SIG-M5 treated with dmso at 0.1 percent for 504 hours (cell line): ENCODE results near the gene TRPC5OS.
A peak's percentile ranks its signal among the peaks of the same experiment; 100 is the strongest.

ENCODE experiments used
- DNase-seq: peaks from one replicate; lab custom pipeline; 2025; ENCODE audit not compliant: unreplicated experiment; lab: John Stamatoyannopoulos, UW

TRPC5OS gene

GRCh38 chrX:111892375-111892774, 16.4 kb downstream of the TRPC5OS start:
- DNase-seq = no peak

DNA sequence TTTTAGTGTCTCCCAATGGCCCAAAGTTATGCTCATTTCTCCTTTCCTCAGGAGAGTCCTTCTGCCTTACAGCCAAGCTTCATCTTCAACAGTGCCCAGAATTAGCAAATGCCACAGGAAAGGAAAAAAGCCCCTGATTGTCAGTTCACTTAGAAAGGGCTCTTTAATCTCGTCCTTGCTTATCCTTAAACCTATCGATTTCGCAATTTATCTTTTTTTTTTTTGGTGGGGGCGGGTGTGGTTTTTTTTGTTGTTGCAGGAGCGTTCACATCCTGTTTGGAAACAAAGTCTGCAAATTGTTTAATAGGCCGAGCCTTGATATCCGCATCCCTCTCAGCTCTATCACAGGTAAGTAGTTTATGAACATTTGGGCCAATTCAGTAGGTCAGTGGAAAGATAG, 20.2 kb downstream of the TRPC5OS start:
- no peak for DNase-seq

DNA sequence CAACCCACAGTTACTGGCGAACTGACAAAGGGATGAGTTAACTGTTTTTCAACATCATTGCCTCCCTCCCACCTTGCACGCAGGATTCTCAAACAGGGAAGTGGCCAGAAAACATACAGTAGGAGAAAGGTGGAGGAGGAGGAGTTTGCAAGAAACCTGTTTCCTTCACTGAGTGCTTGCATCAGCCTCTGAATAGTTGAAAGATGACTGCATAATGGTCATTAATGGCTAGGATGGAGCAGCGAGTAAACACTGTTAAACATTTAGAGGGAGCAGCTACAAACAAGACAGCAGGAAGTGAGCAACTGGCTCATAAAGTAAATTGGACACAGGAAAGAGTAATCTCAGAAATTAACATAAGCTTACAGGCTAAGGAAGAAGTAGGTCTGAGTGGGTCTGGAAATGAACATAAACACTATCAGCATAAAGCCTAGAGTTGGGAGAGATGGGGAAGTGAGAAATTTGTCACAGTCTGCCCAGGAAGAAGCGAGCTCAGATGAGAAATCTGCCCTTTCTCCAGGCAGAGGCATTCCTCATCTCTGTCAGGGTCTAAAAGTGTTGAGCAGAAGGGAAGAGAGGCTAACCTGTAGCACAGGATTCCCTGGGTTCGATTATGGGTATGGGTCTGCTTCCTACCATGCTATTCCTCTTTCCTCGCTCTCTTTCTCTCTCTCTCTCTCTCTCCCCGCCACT, 38.6 kb downstream of the TRPC5OS start:
- peak; percentile 2 for DNase-seq

- no peak for DNase-seq
Measured at GRCh38 chrX:111917591-111917990, 41.6 kb downstream of the TRPC5OS start.

GRCh38 chrX:111928456-111928855, 52.5 kb downstream of the TRPC5OS start:
- no peak for DNase-seq
